ENCODE results near the gene DPY19L1.
"Not testable (repeated sequence)": the region's sequence is repeated elsewhere in the genome, so short reads cannot be mapped to it uniquely, and the experiment has no call there.

DPY19L1 gene

DNA sequence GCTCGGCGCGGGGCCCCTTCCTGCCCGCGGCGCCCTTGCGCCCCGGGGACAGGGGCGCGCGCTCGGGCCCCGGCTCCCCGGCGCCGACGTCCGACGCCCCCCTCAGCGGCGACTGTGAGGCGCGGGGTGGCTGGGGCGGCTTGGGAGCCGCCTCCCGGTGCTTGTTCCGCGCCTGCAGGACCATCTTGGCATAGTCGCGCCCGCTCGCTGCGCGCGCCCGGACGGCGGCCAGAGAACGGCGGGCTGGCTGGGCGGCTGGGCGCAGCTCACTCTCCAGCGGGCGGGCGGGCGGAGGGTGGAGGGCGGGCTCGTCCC, at the start of gene DPY19L1:
TSS of gene DPY19L1 (minus strand) at position 275 of the 315 bp plus-strand sequence. CDS start at position 184, 91 bp downstream.
- H3K27me3 Mint-ChIP-seq = no peaks in the 10 kb centered on the region
- no peaks in the 10 kb centered on the region for H3K9me3 Mint-ChIP-seq (ENCODE audit: low read depth)
- peaks cover 25% of the 10 kb centered on the region for H3K4me1 Mint-ChIP-seq (ENCODE audit: low read depth)
- H3K36me3 Mint-ChIP-seq = no peaks in the 10 kb centered on the region
- peak within 1 kb of the TSS; percentile 94 for H3K4me3 Mint-ChIP-seq
- H3K27ac Mint-ChIP-seq = peak within 1 kb of the TSS; percentile 91

DNA sequence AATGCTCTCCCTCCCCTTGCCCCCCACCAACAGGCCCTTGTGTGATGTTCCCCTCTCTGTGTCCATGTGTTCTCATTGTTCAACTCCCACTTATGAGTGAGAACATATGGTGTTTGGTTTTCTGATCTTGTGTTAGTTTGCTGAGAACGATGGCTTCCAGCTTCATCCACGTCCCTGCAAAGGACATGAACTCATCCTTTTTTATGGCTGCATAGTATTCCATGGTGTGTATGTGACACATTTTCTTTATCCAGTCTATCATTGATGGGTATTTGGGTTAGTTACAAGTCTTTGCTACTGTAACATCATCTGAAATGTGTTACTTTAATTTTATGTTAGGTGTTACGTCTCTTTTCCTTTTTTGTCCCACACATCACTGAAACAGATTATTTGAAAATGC, 42.2 kb upstream of the DPY19L1 start:
- not testable (repeated sequence) for H3K27me3 Mint-ChIP-seq; H3K9me3 Mint-ChIP-seq (ENCODE audit: low read depth); H3K4me1 Mint-ChIP-seq (ENCODE audit: low read depth); H3K36me3 Mint-ChIP-seq; H3K27ac Mint-ChIP-seq; H3K4me3 Mint-ChIP-seq

DNA sequence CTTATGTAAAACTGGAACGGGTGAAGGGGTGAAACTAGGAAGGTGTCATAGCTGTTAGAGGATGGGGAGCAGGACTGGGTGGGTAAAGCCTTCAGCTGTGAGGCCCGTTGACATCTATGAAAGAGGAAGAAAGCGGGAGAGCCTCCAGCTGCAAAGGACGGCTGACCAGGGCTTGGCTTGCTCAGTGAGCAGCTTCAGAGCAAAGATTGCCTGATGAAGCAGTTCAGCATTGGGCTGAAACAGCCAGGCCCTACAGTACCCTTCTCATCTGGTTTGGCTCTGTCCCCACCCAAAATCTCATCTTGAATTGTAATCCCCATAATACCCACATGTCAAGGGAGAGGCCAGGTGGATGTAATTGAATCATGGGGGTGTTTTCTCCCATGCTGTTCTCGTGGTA, 36.7 kb upstream of the DPY19L1 start:
- H3K9me3 Mint-ChIP-seq (ENCODE audit: low read depth); H3K27ac Mint-ChIP-seq; H3K4me1 Mint-ChIP-seq (ENCODE audit: low read depth); H3K36me3 Mint-ChIP-seq; H3K4me3 Mint-ChIP-seq: not testable (repeated sequence)
- peaks cover 12% of the 10 kb centered on the region for H3K27me3 Mint-ChIP-seq

DNA sequence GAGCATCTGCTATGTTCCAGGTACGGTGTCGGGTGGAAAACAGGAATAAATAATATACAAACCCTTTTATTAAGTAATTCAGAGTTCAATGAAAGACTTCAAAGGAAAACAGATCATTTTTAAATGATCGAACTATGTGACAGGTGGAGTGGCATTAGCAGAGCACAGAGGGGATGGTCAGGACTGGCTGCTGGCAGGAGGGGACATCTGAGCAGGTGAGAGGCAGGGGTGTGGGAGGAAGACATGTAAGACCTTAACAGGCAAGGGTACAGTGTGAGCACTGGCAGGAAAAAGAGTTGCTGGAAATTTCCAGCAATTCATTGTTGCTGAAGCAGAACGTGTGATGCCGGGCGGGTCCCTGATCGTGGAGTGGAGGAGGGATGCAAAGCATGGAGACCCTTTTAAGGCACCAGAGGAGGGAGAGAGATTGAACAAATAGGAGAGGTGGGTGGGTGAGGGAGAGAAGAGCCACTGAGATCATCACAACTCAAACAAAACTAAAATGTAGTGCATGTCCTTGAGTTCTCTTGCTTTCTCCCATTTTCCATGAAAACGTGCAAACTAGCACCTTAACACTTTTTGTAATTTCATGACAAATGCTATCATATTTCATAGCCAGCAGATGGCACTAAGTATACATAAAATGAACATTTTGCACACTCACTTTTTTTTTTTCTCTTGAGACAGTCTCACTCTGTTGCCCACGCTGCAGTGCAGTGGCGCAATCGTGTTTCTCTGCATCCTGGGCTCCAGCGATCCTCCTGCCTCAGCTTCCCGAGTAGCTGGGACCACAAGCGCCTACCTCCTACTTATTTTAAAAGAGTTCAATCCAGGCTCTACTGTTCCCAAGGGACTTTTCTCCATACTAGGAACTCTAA, 35.9 kb upstream of the DPY19L1 start:
- H3K27ac Mint-ChIP-seq = peak overlapping the region; percentile 1
- H3K9me3 Mint-ChIP-seq (ENCODE audit: low read depth); H3K4me3 Mint-ChIP-seq; H3K36me3 Mint-ChIP-seq; H3K4me1 Mint-ChIP-seq (ENCODE audit: low read depth): not testable (repeated sequence)
- H3K27me3 Mint-ChIP-seq = peaks cover 15% of the 10 kb centered on the region

DNA sequence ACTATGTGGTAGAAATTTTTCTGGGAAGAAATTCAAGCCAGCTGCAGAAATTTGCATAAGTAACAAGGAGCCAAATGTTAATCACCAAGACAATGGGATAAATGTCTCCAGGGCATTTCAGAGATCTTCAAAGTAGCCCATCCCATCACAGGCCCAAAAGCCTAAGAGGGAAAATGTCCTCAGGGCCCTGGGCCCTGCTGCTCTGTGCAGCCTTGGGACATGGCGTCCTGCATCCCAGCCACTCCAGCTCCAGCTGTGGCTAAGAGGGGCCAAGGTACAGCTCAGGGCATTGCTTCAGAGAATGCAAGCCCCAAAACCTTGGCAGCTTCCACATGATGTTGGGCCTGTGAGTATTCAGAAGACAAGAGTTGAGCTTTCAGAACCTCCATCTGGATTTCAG, 31.8 kb upstream of the DPY19L1 start:
- H3K36me3 Mint-ChIP-seq; H3K9me3 Mint-ChIP-seq (ENCODE audit: low read depth); H3K4me1 Mint-ChIP-seq (ENCODE audit: low read depth); H3K4me3 Mint-ChIP-seq; H3K27ac Mint-ChIP-seq: not testable (repeated sequence)
- peaks cover 21% of the 10 kb centered on the region for H3K27me3 Mint-ChIP-seq

DNA sequence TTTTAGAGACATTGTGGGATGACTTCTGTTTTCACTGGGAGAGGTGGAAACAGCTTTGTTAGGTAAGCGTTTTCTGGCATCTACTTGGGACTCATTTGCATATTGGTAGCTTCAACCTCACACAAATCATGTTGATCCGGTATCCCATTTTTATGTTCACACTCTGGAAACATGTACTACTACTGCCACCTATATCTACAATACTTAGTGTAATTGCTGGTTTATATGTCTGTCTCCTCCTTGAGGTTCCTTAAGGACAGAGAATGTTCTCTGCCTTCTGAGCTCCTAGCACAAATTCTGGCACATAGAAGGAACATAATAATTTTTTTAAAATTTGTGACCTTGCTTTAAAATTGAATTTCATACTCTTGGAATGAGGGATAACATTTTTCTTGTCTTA, 28.1 kb upstream of the DPY19L1 start:
- not testable (repeated sequence) for H3K9me3 Mint-ChIP-seq (ENCODE audit: low read depth); H3K36me3 Mint-ChIP-seq; H3K4me3 Mint-ChIP-seq; H3K27ac Mint-ChIP-seq; H3K27me3 Mint-ChIP-seq; H3K4me1 Mint-ChIP-seq (ENCODE audit: low read depth)

DNA sequence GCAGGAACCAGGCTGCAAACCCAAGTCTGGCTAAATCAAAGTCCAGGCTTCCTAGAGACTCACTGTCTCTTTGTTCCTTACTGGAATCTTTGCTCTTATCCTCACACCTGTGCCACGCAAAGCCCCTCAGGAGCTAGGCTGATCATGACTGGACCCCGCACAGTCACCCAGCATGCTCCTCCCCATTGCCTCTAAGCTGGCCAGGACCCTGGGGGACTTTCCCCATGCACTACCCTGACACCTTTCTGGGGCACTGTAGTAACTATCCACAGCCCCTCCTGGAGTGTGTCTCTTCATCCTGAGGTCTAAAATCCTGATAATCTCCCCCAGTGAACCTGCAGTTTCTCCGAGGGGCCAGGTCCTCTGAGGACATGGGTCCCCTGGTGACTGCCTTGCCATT, 21.3 kb upstream of the DPY19L1 start:
- H3K36me3 Mint-ChIP-seq; H3K4me1 Mint-ChIP-seq (ENCODE audit: low read depth); H3K27me3 Mint-ChIP-seq; H3K27ac Mint-ChIP-seq; H3K4me3 Mint-ChIP-seq; H3K9me3 Mint-ChIP-seq (ENCODE audit: low read depth): not testable (repeated sequence)

DNA sequence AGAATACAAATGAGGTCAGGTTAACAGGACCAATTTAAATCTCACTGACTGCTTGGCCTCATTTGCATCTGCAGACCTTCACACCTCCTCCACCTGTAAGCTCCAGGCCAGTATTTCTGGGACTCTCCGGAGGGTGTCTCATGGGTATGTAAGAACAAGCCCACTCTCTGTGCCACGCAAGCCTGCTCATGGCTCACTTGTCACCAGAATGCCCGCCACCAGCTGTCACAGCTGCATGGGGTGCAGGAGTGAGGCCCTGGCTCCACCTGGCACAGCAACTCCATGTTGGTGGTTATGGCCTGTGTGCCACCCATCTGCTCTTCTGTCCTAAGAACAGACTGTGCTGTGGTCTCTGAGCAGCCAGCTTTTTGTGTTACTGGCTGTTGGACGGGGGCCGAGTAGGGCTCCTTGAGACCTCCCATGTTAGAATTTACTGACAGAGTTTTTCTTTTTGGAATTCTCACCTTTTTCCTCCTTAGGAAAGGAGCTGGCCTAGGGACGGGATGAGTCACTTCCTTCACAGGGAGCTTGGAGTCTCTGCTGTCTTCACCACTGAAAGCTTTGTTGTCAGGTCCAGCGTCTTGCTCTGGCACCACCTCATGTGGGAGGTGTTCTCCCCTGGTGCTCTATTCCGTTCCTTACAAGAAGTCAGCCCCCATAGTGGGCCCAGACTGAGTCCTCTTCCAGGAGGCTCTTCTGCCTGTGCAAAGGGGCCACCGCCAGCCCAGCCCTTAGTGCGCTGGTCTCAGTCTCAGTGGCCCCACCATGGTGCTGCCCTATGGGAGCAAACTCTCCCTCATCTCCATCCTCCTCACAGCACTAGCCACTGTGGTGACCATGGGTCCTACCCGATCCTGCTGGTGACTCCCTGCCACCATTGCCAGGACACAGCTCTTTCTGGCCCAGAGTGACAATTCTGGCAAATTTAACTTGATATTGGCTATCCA, 20.5 kb upstream of the DPY19L1 start:
- H3K9me3 Mint-ChIP-seq (ENCODE audit: low read depth); H3K36me3 Mint-ChIP-seq; H3K27me3 Mint-ChIP-seq; H3K4me3 Mint-ChIP-seq; H3K27ac Mint-ChIP-seq; H3K4me1 Mint-ChIP-seq (ENCODE audit: low read depth): not testable (repeated sequence)

DNA sequence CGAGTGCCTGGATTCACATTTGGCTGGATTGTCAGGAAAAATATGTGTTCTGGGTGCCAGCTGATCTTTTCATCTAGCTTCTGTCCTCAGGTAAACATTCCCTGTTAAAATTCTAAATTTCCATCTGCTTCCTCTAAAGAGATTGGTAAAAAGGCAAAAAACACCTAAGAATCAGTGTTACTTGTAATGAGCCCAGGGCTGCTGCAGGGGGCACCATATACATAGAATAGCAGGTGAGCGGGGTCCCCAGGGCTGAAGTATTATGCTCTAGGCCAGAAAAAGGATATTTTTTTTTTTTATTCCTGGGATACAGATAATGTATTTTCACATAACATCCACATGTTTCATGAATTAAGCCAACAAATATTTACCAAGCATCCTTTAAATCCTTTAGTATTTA, 18.4 kb upstream of the DPY19L1 start:
- not testable (repeated sequence) for H3K36me3 Mint-ChIP-seq; H3K27me3 Mint-ChIP-seq; H3K9me3 Mint-ChIP-seq (ENCODE audit: low read depth); H3K27ac Mint-ChIP-seq; H3K4me3 Mint-ChIP-seq; H3K4me1 Mint-ChIP-seq (ENCODE audit: low read depth)

DNA sequence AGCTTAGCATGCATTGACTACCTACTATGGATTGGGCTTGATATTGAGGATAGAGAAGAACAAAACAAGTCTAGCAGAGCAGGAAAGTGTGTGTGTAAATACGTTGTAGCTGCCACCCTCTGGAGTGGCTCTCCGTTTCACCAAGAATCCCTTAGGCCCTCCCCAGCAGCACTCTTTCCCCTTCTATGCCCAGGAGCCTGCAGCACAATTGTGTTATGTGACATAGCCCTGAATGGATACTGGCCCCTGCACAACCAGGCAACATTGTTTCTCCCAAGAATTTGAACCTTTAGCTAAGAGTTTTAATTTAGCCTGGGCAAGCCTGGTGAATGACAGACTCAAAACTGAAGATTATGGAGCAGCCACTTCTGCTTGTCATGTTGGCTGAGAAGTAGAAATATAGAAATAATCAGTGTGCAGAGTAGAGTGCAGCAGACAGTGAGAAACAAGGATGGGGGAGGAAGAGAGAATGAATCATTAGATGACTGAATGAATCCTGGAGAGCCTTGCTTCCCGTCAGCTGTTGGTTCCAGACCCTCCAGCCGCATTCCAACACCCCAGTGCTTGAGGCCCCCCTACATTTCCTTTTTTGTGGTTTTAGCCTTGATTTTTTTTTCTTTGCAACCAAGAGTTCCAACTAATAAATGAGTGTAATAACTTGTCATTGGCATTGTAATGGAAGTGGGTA, 16.3 kb upstream of the DPY19L1 start:
- H3K4me3 Mint-ChIP-seq; H3K36me3 Mint-ChIP-seq; H3K4me1 Mint-ChIP-seq (ENCODE audit: low read depth); H3K9me3 Mint-ChIP-seq (ENCODE audit: low read depth); H3K27ac Mint-ChIP-seq; H3K27me3 Mint-ChIP-seq: not testable (repeated sequence)

DNA sequence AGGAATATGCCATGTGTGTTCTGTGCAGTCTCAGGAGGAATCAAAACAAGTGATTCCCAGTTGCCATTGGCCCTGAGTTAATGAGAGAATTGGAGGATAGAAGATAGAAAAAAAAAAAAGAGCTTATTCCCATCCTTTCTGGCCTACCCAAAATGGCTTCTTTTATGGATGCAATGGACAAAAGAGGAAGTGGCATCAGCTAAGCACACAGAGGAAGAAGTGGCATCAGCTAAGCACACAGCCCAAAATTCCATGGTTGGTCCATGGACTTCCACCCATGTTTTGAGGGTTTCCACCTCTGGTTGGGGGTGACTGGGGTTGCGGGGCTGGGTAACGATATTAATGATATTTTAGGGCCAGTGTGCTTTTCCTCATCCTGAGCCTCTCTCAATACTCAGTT, 11.1 kb upstream of the DPY19L1 start:
- not testable (repeated sequence) for H3K9me3 Mint-ChIP-seq (ENCODE audit: low read depth); H3K27ac Mint-ChIP-seq; H3K36me3 Mint-ChIP-seq; H3K27me3 Mint-ChIP-seq; H3K4me3 Mint-ChIP-seq; H3K4me1 Mint-ChIP-seq (ENCODE audit: low read depth)

DNA sequence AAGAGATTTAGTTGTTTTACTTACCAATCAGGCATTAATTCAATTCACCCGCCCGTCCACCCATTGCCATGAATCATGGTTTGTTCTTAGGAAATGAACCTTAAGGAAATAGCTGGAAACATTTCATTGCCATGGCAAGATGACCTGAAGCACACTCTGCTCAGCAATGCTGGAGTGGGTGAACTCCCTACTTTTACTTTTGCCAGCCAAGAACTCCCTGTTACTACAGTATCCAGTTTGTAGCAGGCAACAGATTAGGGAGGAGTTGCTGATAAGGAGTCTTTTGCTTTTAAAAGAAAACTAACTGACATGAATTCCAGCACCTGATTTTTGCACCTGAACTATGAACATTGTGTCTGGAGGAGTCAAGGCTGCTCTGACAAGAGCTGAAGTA, 10.6 kb upstream of the DPY19L1 start:
- H3K9me3 Mint-ChIP-seq (ENCODE audit: low read depth); H3K27ac Mint-ChIP-seq; H3K27me3 Mint-ChIP-seq; H3K36me3 Mint-ChIP-seq; H3K4me1 Mint-ChIP-seq (ENCODE audit: low read depth); H3K4me3 Mint-ChIP-seq: not testable (repeated sequence)

DNA sequence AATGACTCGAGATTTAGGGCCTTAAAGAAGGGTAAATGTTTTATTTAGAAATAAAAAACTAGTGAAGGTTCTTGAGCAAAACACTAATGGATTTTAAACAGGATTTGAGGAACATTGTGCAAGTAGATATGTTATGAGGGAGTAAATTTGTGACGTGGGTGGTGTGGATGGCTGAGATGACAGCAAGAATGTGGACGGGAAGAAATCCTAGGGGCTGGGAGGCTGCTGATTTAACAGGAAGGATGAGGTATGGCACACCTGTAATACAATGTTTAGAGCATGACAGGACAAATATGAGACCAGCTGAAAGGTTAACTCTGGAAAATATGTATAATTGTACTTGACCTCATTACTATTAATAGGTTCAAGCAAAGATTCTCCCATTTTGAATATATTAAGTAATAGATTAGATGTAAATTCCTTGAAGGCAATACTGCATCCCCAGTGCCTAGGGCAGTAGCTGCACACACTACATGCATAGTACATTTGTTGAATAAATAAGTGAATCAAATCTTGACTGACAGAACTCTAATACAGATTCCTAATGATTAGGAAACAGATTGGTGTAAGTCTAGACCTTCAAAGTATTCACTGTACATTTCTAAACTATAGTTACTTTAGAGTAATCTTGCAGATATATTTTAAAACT, 10.1 kb upstream of the DPY19L1 start:
- H3K27ac Mint-ChIP-seq; H3K27me3 Mint-ChIP-seq; H3K4me1 Mint-ChIP-seq (ENCODE audit: low read depth); H3K36me3 Mint-ChIP-seq; H3K4me3 Mint-ChIP-seq; H3K9me3 Mint-ChIP-seq (ENCODE audit: low read depth): not testable (repeated sequence)

DNA sequence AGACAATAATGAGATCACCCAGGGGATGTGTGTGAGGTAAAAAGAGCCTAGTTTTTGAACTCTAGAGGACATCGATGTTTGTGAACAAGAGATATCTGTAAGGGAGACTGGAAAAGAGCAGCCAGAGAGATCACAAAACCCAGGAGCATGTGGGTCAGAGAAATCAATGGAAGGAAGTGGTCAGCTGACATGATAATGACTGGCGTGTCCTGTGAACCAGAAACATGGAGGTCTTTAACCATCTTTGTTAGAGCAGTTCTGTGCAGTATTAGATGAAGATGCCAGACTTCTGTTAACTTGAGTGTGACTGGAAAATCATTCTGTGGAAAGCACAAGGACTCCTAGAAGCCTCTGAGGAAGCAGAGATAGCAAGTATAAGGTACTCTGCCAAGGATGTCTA, 6.0 kb upstream of the DPY19L1 start:
- not testable (repeated sequence) for H3K9me3 Mint-ChIP-seq (ENCODE audit: low read depth); H3K27me3 Mint-ChIP-seq; H3K4me3 Mint-ChIP-seq; H3K4me1 Mint-ChIP-seq (ENCODE audit: low read depth); H3K36me3 Mint-ChIP-seq
- peak overlapping the region; percentile 1 for H3K27ac Mint-ChIP-seq

DNA sequence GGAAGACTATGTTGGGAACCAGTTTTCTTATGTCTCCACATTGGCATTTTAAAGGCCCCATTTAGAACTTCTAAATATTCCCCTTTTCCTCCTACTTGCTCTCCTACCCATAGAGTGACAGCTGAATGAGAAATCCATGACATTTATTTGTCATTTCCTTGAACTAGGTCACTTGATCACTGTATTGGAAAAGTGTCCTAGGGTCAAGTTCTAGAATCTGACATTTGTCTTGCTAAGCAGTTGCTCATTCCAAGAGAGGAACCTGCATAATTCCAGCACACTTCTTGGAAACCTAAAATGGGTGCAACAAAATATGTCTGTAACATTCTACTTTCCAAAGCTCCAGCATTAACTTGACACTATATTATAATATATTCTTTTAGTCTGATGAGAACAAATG, 3.6 kb upstream of the DPY19L1 start:
- Mint-ChIP-seq H3K4me3 (no peak overlapping the region), H3K27ac (no peak overlapping the region), H3K36me3 (no peaks in the 10 kb centered on the region), H3K4me1 (ENCODE audit: low read depth) (peaks cover 11% of the 10 kb centered on the region), H3K9me3 (ENCODE audit: low read depth) (no peaks in the 10 kb centered on the region), H3K27me3 (no peaks in the 10 kb centered on the region)
